Peyer's patch (tissue), 4 donors: Measurements from ENCODE around the gene HBEGF.

Source experiments
- POLR2A ChIP-seq, 2 donors: fragments of 450-650 bp; IDR thresholded peaks; one replicate each; pipeline ENCODE4 v1.5.1; 2017; ENCODE audit warnings: antibody characterized with exemption in 2 of 2, mild to moderate bottlenecking in 2 of 2, moderate library complexity in 2 of 2
- TF ChIP-seq, protein P1 (sequence below), 6 experiments: fragments of 450-650 bp in 4 of 6; fragments of 200-600 bp in 2 of 6; sonication (generic) in 1 of 6; IDR thresholded peaks; one replicate each; pipeline ENCODE4 v1.5.1; 2017 to 2019; ENCODE audit warnings: antibody characterized with exemption in 6 of 6, mild to moderate bottlenecking in 3 of 6, moderate library complexity in 1 of 6

DNA sequence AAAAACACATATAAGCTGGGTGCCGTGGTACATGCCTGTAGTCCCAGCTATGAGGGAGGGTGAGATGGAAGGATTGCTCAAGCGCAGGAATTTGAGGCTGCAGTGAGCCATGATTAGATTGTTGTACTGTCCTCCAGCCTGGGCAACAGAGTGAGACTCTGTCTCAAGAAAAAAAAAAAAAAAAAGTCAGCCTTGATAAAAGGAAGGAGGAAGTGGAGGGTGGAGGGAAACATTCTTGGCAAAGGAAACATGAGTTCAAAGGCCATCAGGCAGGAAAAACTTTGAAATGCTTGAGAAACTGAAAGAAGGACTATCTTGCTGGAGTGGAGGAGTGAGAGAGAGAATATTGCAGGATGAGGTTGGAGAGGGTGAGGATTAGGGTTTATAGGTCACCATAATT, 36.9 kb upstream of the HBEGF start:
- TF ChIP-seq, protein P1, sequence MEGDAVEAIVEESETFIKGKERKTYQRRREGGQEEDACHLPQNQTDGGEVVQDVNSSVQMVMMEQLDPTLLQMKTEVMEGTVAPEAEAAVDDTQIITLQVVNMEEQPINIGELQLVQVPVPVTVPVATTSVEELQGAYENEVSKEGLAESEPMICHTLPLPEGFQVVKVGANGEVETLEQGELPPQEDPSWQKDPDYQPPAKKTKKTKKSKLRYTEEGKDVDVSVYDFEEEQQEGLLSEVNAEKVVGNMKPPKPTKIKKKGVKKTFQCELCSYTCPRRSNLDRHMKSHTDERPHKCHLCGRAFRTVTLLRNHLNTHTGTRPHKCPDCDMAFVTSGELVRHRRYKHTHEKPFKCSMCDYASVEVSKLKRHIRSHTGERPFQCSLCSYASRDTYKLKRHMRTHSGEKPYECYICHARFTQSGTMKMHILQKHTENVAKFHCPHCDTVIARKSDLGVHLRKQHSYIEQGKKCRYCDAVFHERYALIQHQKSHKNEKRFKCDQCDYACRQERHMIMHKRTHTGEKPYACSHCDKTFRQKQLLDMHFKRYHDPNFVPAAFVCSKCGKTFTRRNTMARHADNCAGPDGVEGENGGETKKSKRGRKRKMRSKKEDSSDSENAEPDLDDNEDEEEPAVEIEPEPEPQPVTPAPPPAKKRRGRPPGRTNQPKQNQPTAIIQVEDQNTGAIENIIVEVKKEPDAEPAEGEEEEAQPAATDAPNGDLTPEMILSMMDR (IDR thresholded peaks at IDR 0.05) = no peak
- TF ChIP-seq POLR2A (IDR thresholded peaks at IDR 0.05) = no peak
